ENCODE measurements around the gene TSACC.
A peak's percentile ranks its signal among the peaks of the same experiment; 100 is the strongest.
"Not testable (repeated sequence)": the region's sequence is repeated elsewhere in the genome, so short reads cannot be mapped to it uniquely, and the experiment has no call there.

The TSACC gene

GRCh38 chr1:156346636-156347035 is 8.3 kb downstream of the TSACC start:
- no peaks in the 10 kb centered on the region for H4K20me1 ChIP-seq (ENCODE audit: insufficient read depth, low read length)
- no peaks in the 10 kb centered on the region for H3K9me3 ChIP-seq (ENCODE audit: insufficient read depth, low read length, severe bottlenecking)
- no peaks in the 10 kb centered on the region for H3K36me3 ChIP-seq (ENCODE audit: insufficient read depth, low read length)
- no peak overlapping the region for H3K4me3 ChIP-seq (ENCODE audit: low read depth in 1 of 2, low read length in 2 of 2)
- H2AFZ ChIP-seq (ENCODE audit: low read depth, low read length): no peak overlapping the region
- no peak for DNase-seq
- no peaks in the 10 kb centered on the region for H3K79me2 ChIP-seq (ENCODE audit: insufficient read depth, low read length)
- H3K4me1 ChIP-seq (ENCODE audit: insufficient read depth, low read length): no peaks in the 10 kb centered on the region
- no peak overlapping the region for H3K27ac ChIP-seq (ENCODE audit: low read length)
- H3K27me3 ChIP-seq (ENCODE audit: insufficient read depth, low read length, poor library complexity): peaks cover 6% of the 10 kb centered on the region
- H3K4me2 ChIP-seq (ENCODE audit: insufficient read depth, low read length): no peak overlapping the region
- ATAC-seq (ENCODE audit: insufficient read depth, low read depth): no peak
- no peak overlapping the region for H3K9ac ChIP-seq (ENCODE audit: low read depth, low read length)
- TF ChIP-seq CTCF (IDR thresholded peaks at IDR 0.05; ENCODE audit: borderline replicate concordance, extremely low read depth, low read length, poor library complexity, severe bottlenecking) (no peak), EZH2 (IDR thresholded peaks at IDR 0.05; ENCODE audit: borderline replicate concordance, low read depth, low read length, severe bottlenecking) (no peak)

- H3K4me1 ChIP-seq (ENCODE audit: insufficient read depth, low read length): no peaks in the 10 kb centered on the region
- ATAC-seq (ENCODE audit: insufficient read depth, low read depth): no peak
- H3K27ac ChIP-seq (ENCODE audit: low read length): no peak overlapping the region
- DNase-seq: no peak
- H3K9ac ChIP-seq (ENCODE audit: low read depth, low read length): no peak overlapping the region
- no peak overlapping the region for H2AFZ ChIP-seq (ENCODE audit: low read depth, low read length)
- H3K4me2 ChIP-seq (ENCODE audit: insufficient read depth, low read length): no peak overlapping the region
- no peaks in the 10 kb centered on the region for H3K36me3 ChIP-seq (ENCODE audit: insufficient read depth, low read length)
- no peak overlapping the region for H3K4me3 ChIP-seq (ENCODE audit: low read depth in 1 of 2, low read length in 2 of 2)
- no peaks in the 10 kb centered on the region for H3K79me2 ChIP-seq (ENCODE audit: insufficient read depth, low read length)
- no peaks in the 10 kb centered on the region for H3K9me3 ChIP-seq (ENCODE audit: insufficient read depth, low read length, severe bottlenecking)
- H3K27me3 ChIP-seq (ENCODE audit: insufficient read depth, low read length, poor library complexity): peaks cover 6% of the 10 kb centered on the region
- TF ChIP-seq CTCF (IDR thresholded peaks at IDR 0.05; ENCODE audit: borderline replicate concordance, extremely low read depth, low read length, poor library complexity, severe bottlenecking): no peak
- no peak for TF ChIP-seq EZH2 (IDR thresholded peaks at IDR 0.05; ENCODE audit: borderline replicate concordance, low read depth, low read length, severe bottlenecking)
- H4K20me1 ChIP-seq (ENCODE audit: insufficient read depth, low read length): no peaks in the 10 kb centered on the region
Measured at GRCh38 chr1:156347331-156347730, 9.0 kb downstream of the TSACC start.

- H3K9me3 ChIP-seq (ENCODE audit: insufficient read depth, low read length, severe bottlenecking); H3K4me3 ChIP-seq (ENCODE audit: low read depth in 1 of 2, low read length in 2 of 2); H3K9ac ChIP-seq (ENCODE audit: low read depth, low read length); H4K20me1 ChIP-seq (ENCODE audit: insufficient read depth, low read length); H3K27ac ChIP-seq (ENCODE audit: low read length); H3K4me1 ChIP-seq (ENCODE audit: insufficient read depth, low read length); H3K36me3 ChIP-seq (ENCODE audit: insufficient read depth, low read length); ATAC-seq (ENCODE audit: insufficient read depth, low read depth); H3K4me2 ChIP-seq (ENCODE audit: insufficient read depth, low read length); H3K79me2 ChIP-seq (ENCODE audit: insufficient read depth, low read length); DNase-seq; H2AFZ ChIP-seq (ENCODE audit: low read depth, low read length): not testable (repeated sequence)
- peaks cover 16% of the 10 kb centered on the region for H3K27me3 ChIP-seq (ENCODE audit: insufficient read depth, low read length, poor library complexity)
Measured at GRCh38 chr1:156352481-156352880, 14.2 kb downstream of the TSACC start.

GRCh38 chr1:156356262-156356874 is 18.0 kb downstream of the TSACC start:
- DNase-seq: no peak
- peaks cover 7% of the 10 kb centered on the region; the same call in 1 of the 2 replicates for H3K4me1 ChIP-seq (ENCODE audit: insufficient read depth, low read length)
- no peak overlapping the region for H3K4me3 ChIP-seq (ENCODE audit: low read depth in 1 of 2, low read length in 2 of 2)
- H3K9ac ChIP-seq (ENCODE audit: low read depth, low read length): no peak overlapping the region
- no peaks in the 10 kb centered on the region for H3K79me2 ChIP-seq (ENCODE audit: insufficient read depth, low read length)
- no peaks in the 10 kb centered on the region for H3K36me3 ChIP-seq (ENCODE audit: insufficient read depth, low read length)
- no peaks in the 10 kb centered on the region for H3K9me3 ChIP-seq (ENCODE audit: insufficient read depth, low read length, severe bottlenecking)
- no peaks in the 10 kb centered on the region for H4K20me1 ChIP-seq (ENCODE audit: insufficient read depth, low read length)
- peak overlapping the region; percentile 52; the same call in 1 of the 2 replicates for H3K4me2 ChIP-seq (ENCODE audit: insufficient read depth, low read length)
- ATAC-seq (ENCODE audit: insufficient read depth, low read depth): no peak
- H3K27me3 ChIP-seq (ENCODE audit: insufficient read depth, low read length, poor library complexity): peaks cover 24% of the 10 kb centered on the region
- H2AFZ ChIP-seq (ENCODE audit: low read depth, low read length): peak overlapping the region; percentile 51; the same call in 1 of the 2 replicates
- TF ChIP-seq CTCF (IDR thresholded peaks at IDR 0.05; ENCODE audit: borderline replicate concordance, extremely low read depth, low read length, poor library complexity, severe bottlenecking) (no peak), EZH2 (IDR thresholded peaks at IDR 0.05; ENCODE audit: borderline replicate concordance, low read depth, low read length, severe bottlenecking) (no peak)
- H3K27ac ChIP-seq (ENCODE audit: low read length): no peak overlapping the region

All from DND-41 (cell line).